IMR-90 (cell line): ENCODE measurements around the gene NMRK2. TPM values are rescaled to one million over a fixed set of nuclear protein-coding genes. Genes with fewer than 3 reads are reported as not detected.
A peak's percentile ranks its signal among the peaks of the same experiment; 100 is the strongest.

Experiments used
- ATAC-seq: fragments of 200-7000 bp; cut with Tn5 transposase; 2 replicates; pipeline ENCODE4 v1.9.1; 2020; ENCODE audit warnings: low read depth, mild to moderate bottlenecking, moderate library complexity
- BruUV-seq: library from RNA; stranded (reverse); fragments of 400-500 nt; replicated peaks from 2 replicates; lab custom pipeline; 2021; lab: Mats Ljungman, UMichigan
- CTCF ChIA-PET: fragments of 300-600 bp; formaldehyde crosslinking; extraction: SDS; loops from one replicate; lab custom pipeline; 2021; ENCODE audit warnings: antibody characterized with exemption; lab: Yijun Ruan, JAX
- POLR2A ChIA-PET: fragments of 300-600 bp; sonication (Branson Sonifier 250); formaldehyde crosslinking; loops from one replicate; lab custom pipeline; 2022; ENCODE audit warnings: antibody characterized with exemption; ENCODE audit not compliant: unreplicated experiment; lab: Charles Lee
- DNase-seq: peaks from one replicate; pipeline ENCODE4 v3.0.0; 2013
- H2AFZ ChIP-seq: replicated peaks from 2 replicates; pipeline ENCODE3; 2013; ENCODE audit warnings: low read length, mild to moderate bottlenecking; ENCODE audit not compliant: poor library complexity
- H2AK5ac ChIP-seq: 2 replicates; pipeline ENCODE4 v1.6.1; 2013; ENCODE audit warnings: low read depth, low read length, inconsistent platforms
- H2AK9ac ChIP-seq: replicated peaks from 2 replicates; pipeline ENCODE3; 2013; ENCODE audit warnings: mild to moderate bottlenecking, low read depth, low read length, moderate library complexity; ENCODE audit not compliant: poor library complexity
- H2BK120ac ChIP-seq: 2 replicates; pipeline ENCODE4 v1.6.1; 2013; ENCODE audit warnings: low read depth, low read length, inconsistent platforms
- H2BK15ac ChIP-seq: 3 replicates; pipeline ENCODE4 v1.6.1; 2013; ENCODE audit warnings: low read depth, low read length, inconsistent platforms
- H2BK20ac ChIP-seq: 2 replicates; pipeline ENCODE4 v1.6.1; 2013; ENCODE audit warnings: low read depth, mild to moderate bottlenecking, inconsistent platforms, low read length, moderate library complexity
- H2BK5ac ChIP-seq: 2 replicates; pipeline ENCODE4 v1.6.1; 2013; ENCODE audit warnings: mild to moderate bottlenecking, low read depth, low read length, inconsistent platforms; ENCODE audit not compliant: poor library complexity, severe bottlenecking
- H3K14ac ChIP-seq: replicated peaks from 2 replicates; pipeline ENCODE4 v1.6.1; 2013; ENCODE audit warnings: low read depth, low read length, inconsistent platforms
- H3K18ac ChIP-seq: 2 replicates; pipeline ENCODE4 v1.6.1; 2013; ENCODE audit warnings: low read depth, low read length, control low read depth
- H3K23ac ChIP-seq: 2 replicates; pipeline ENCODE4 v1.6.1; 2013; ENCODE audit warnings: low read depth, low read length, inconsistent platforms
- H3K27ac ChIP-seq: 2 replicates; pipeline ENCODE4 v1.5.1; 2013; ENCODE audit warnings: mild to moderate bottlenecking, control low read depth, low read length; ENCODE audit not compliant: insufficient read depth
- H3K27me3 ChIP-seq: 2 replicates; pipeline ENCODE4 v1.6.1; 2013; ENCODE audit warnings: low read length; ENCODE audit not compliant: control insufficient read depth, insufficient read depth
- H3K36me3 ChIP-seq: 2 replicates; pipeline ENCODE4 v1.6.1; 2013; ENCODE audit warnings: low read length, mixed read lengths; ENCODE audit not compliant: control insufficient read depth, insufficient read depth
- H3K4ac ChIP-seq: 2 replicates; pipeline ENCODE4 v1.6.1; 2013; ENCODE audit warnings: low read depth, low read length, inconsistent platforms
- H3K4me1 ChIP-seq: 2 replicates; pipeline ENCODE4 v1.6.1; 2013; ENCODE audit warnings: low read length, mixed read lengths; ENCODE audit not compliant: control insufficient read depth, insufficient read depth
- H3K4me2 ChIP-seq: 2 replicates; pipeline ENCODE4 v1.6.1; 2013; ENCODE audit warnings: low read depth, mild to moderate bottlenecking, control low read depth, low read length, moderate library complexity
- H3K4me3 ChIP-seq: 2 replicates; pipeline ENCODE4 v1.5.1; 2013; ENCODE audit warnings: low read depth, mild to moderate bottlenecking, control low read depth, low read length, moderate library complexity; ENCODE audit not compliant: insufficient read depth
- H3K56ac ChIP-seq: 2 replicates; pipeline ENCODE4 v1.6.1; 2013; ENCODE audit warnings: low read length, inconsistent platforms; ENCODE audit not compliant: insufficient read depth; ENCODE audit errors: extremely low read depth
- H3K79me1 ChIP-seq, 2 experiments: 2 replicates each; pipeline ENCODE4 v1.6.1; 2013; ENCODE audit warnings: low read length in 2 of 2, inconsistent platforms in 1 of 2, low read depth in 1 of 2
- H3K9ac ChIP-seq: 2 replicates; pipeline ENCODE4 v1.6.1; 2013; ENCODE audit warnings: low read depth, low read length, control low read depth
- H3K9me1 ChIP-seq: 2 replicates; pipeline ENCODE4 v1.6.1; 2013; ENCODE audit warnings: low read length, inconsistent platforms; ENCODE audit not compliant: insufficient read depth
- H3K9me3 ChIP-seq: 2 replicates; pipeline ENCODE4 v1.6.1; 2013; ENCODE audit warnings: low read length; ENCODE audit not compliant: control insufficient read depth, insufficient read depth
- H4K20me1 ChIP-seq: 2 replicates; pipeline ENCODE4 v1.6.1; 2013; ENCODE audit warnings: low read length, inconsistent platforms; ENCODE audit not compliant: insufficient read depth
- H4K5ac ChIP-seq: 2 replicates; pipeline ENCODE4 v1.6.1; 2013; ENCODE audit warnings: mild to moderate bottlenecking, low read depth, low read length, control low read depth
- H4K8ac ChIP-seq, 2 experiments: 2 replicates each; pipeline ENCODE4 v1.6.1; 2013; ENCODE audit warnings: low read depth in 2 of 2, low read length in 2 of 2, control low read depth in 1 of 2, inconsistent platforms in 1 of 2
- H4K91ac ChIP-seq: 2 replicates; pipeline ENCODE4 v1.6.1; 2013; ENCODE audit warnings: low read depth, low read length, inconsistent platforms; ENCODE audit not compliant: insufficient read depth
- CEBPB ChIP-seq: IDR thresholded peaks from 2 replicates; pipeline ENCODE4 v1.6.1; 2012; ENCODE audit warnings: low read depth, low read length, improper control_type of control experiment
- ELK1 ChIP-seq: fragments of 150-350 bp; IDR thresholded peaks from 2 replicates; pipeline ENCODE4 v1.6.1; 2016; ENCODE audit warnings: low read depth, mild to moderate bottlenecking, low read length, moderate library complexity, borderline replicate concordance
- MAZ ChIP-seq: IDR thresholded peaks from 2 replicates; pipeline ENCODE4 v1.6.1; 2012; ENCODE audit warnings: low read depth, mild to moderate bottlenecking, low read length, improper control_type of control experiment, moderate library complexity, borderline replicate concordance
- MXI1 ChIP-seq: IDR thresholded peaks from 2 replicates; pipeline ENCODE4 v1.6.1; 2012; ENCODE audit warnings: low read depth, mild to moderate bottlenecking, low read length, moderate library complexity, borderline replicate concordance
- NFE2L2 ChIP-seq: fragments of 150-350 bp; IDR thresholded peaks from 2 replicates; pipeline ENCODE4 v1.6.1; 2016; ENCODE audit warnings: low read depth, mild to moderate bottlenecking, low read length
- WGBS, 2 experiments: methylation state at CpG; one replicate each; pipeline versions ENCODE4 v1.1.5 to v1.1.7; 2013; ENCODE audit warnings: missing lambda C conversion rate in 2 of 2; ENCODE audit not compliant: insufficient read length in 1 of 2; ENCODE audit errors: extremely low coverage in 2 of 2; 5-methylcytosine and 5-hydroxymethylcytosine counted together
- dilution Hi-C: fragments of 300-500 bp; cut with HindIII; formaldehyde crosslinking; loops from one replicate; pipeline ENCODE4 v1.14.3; 2018; ENCODE audit warnings: low sequenced_read_pairs; ENCODE audit not compliant: unreplicated experiment
- in situ Hi-C: fragments of 300-500 bp; cut with MboI; formaldehyde crosslinking; loops from 3 replicates; pipeline ENCODE4 v1.14.3; 2019; ENCODE audit warnings: low sequenced_read_pairs, inconsistent platforms, mixed read lengths
- intact Hi-C: fragments of 100-400 bp; cut with micrococcal nuclease; formaldehyde crosslinking; loops from 2 replicates; pipeline ENCODE4 v1.10.0; 2022
- polyA plus RNA-seq, 3 experiments: library from polyadenylated mRNA; depleted of rRNA; stranded (reverse); fragments of >200 nt; gene quantifications; 2 replicates each; pipeline ENCODE4 v1.2.3, GENCODE V29; 2012; ENCODE audit warnings: low replicate concordance in 1 of 3
- total RNA-seq: library from RNA; depleted of rRNA; stranded (reverse); fragments of >200 nt; gene quantifications from 2 replicates; pipeline ENCODE4 v1.2.3, GENCODE V29; 2012

The NMRK2 gene
- total and polyA plus RNA-seq, 2 of the 4 experiments (the other 2 are of a cell fraction), result not detected

GRCh38 chr19:3945838-3946237 lies 13.0 kb downstream of the NMRK2 start:
- CTCF ChIA-PET, result no interaction called here

More at GRCh38 chr19:3945838-3946237, 13.0 kb downstream of the NMRK2 start:
- H2BK5ac ChIP-seq, result no peak overlapping the region
- H2BK20ac ChIP-seq, result no peak overlapping the region
- no peak overlapping the region for H4K5ac ChIP-seq
- no peak overlapping the region for H2BK120ac ChIP-seq
- no peak overlapping the region for H3K23ac ChIP-seq
- no peaks in the 10 kb centered on the region for H3K9me3 ChIP-seq
- no peak overlapping the region for H3K18ac ChIP-seq
- WGBS, 2 experiments, result no CpG with 5 or more reads among the region's 2 CpGs
- no peak overlapping the region for H3K4ac ChIP-seq
- intact Hi-C loops, result no loop called here
- TF ChIP-seq CEBPB, result no peak
- no peak for TF ChIP-seq ELK1
- TF ChIP-seq NFE2L2, result no peak
- TF ChIP-seq MAZ, result no peak
- TF ChIP-seq MXI1, result no peak
- no peaks in the 10 kb centered on the region for H3K9me1 ChIP-seq
- peak; percentile 29 for DNase-seq
- H3K79me1 ChIP-seq, result 0 out of 4 replicates have a peak, but pooled peaks cover 0 to under 1% of the 10 kb centered on the region in 2 experiments
- POLR2A ChIA-PET, result no interaction called here
- no peaks in the 10 kb centered on the region for H3K36me3 ChIP-seq
- no peaks in the 10 kb centered on the region for H3K4me1 ChIP-seq
- H4K20me1 ChIP-seq, result 0 out of 2 replicates have a peak, but pooled peaks cover under 1% of the 10 kb centered on the region
- no peak overlapping the region for H2BK15ac ChIP-seq
- H2AK5ac ChIP-seq, result no peak overlapping the region
- H2AFZ ChIP-seq, result no peak overlapping the region
- H4K91ac ChIP-seq, result no peak overlapping the region
- H3K4me3 ChIP-seq, result no peak overlapping the region
- no peak overlapping the region for H3K56ac ChIP-seq
- in situ Hi-C loops, result no loop called here
- H3K14ac ChIP-seq, result no peak overlapping the region
- dilution Hi-C loops, result no loop called here
- ATAC-seq, result 0 out of 2 replicates have a peak, but pooled peaks have one; percentile 18
- BruUV-seq, result no TSS peak
- no peak overlapping the region for H2AK9ac ChIP-seq
- no peak overlapping the region for H3K27ac ChIP-seq
- H3K4me2 ChIP-seq, result no peak overlapping the region
- H3K9ac ChIP-seq, result no peak overlapping the region
- H3K27me3 ChIP-seq, result no peaks in the 10 kb centered on the region
- no peak overlapping the region for H4K8ac ChIP-seq
